HepG2 (cell line): ENCODE measurements around the gene ARHGAP45. TPM values are rescaled to one million over a fixed set of nuclear protein-coding genes. Genes with fewer than 3 reads are reported as not detected.

Experiments
- ATAC-seq: fragments of 200-7000 bp; cut with Tn5 transposase; 3 replicates; pipeline ENCODE4 v1.9.1; 2020; ENCODE audit warnings: mild to moderate bottlenecking, moderate library complexity
- BruUV-seq: library from RNA; stranded (reverse); fragments of 400-500 nt; replicated peaks from 2 replicates; lab custom pipeline; 2021; lab: Mats Ljungman, UMichigan
- CTCF ChIA-PET: fragments of 300-600 bp; formaldehyde crosslinking; extraction: SDS; loops from one replicate; lab custom pipeline; 2021; ENCODE audit warnings: low total read pairs, inconsistent platforms, low intra/inter-chr PET ratio; lab: Yijun Ruan, JAX
- POLR2A ChIA-PET: fragments of 350-600 bp; sonication (Branson Sonifier 250); formaldehyde crosslinking; loops from one replicate; lab custom pipeline; 2020; ENCODE audit warnings: antibody characterized with exemption, inconsistent platforms; lab: Yijun Ruan, JAX
- DNase-seq: peaks from one replicate; pipeline ENCODE4 v3.0.0-alpha.2; 2015; ENCODE audit warnings: low spot score
- FAIRE-seq: peaks from 3 replicates; lab custom pipeline; 2011; peaks lifted over from hg19 to GRCh38; lab: Jason Lieb, UNC
- H2AFZ ChIP-seq: one replicate; pipeline ENCODE4 v1.6.1; 2011; ENCODE audit warnings: low read length, inconsistent platforms
- H3K27ac ChIP-seq: fragments of 300-600 bp; 3 replicates; pipeline ENCODE4 v1.8.0; 2011; ENCODE audit warnings: mixed run types, mild to moderate bottlenecking, mixed read lengths, low read length, inconsistent platforms; ENCODE audit not compliant: insufficient read depth; ENCODE audit errors: extremely low read length
- H3K27me3 ChIP-seq, 2 experiments: fragments of 200-600 bp in 1 of 2; 2 replicates in 1 of 2; 3 replicates in 1 of 2; pipeline versions ENCODE4 v1.6.0 to v1.8.0; 2011; ENCODE audit warnings: low read length in 2 of 2, mild to moderate bottlenecking in 2 of 2, moderate library complexity in 2 of 2, inconsistent platforms in 1 of 2; ENCODE audit not compliant: insufficient read depth in 2 of 2, control insufficient read depth in 1 of 2
- H3K36me3 ChIP-seq, 2 experiments: fragments of 200-600 bp in 1 of 2; replicated peaks in 1 of 2; 2 replicates in 1 of 2; 3 replicates in 1 of 2; pipeline versions ENCODE4 v1.5.1 to v1.8.0; 2011; ENCODE audit warnings: low read length in 2 of 2, inconsistent platforms in 1 of 2; ENCODE audit not compliant: insufficient read depth in 2 of 2, control insufficient read depth in 1 of 2
- H3K4me1 ChIP-seq: 2 replicates; pipeline ENCODE4 v1.5.1; 2012; ENCODE audit warnings: low read length, inconsistent platforms; ENCODE audit not compliant: insufficient read depth
- H3K4me2 ChIP-seq: 2 replicates; pipeline ENCODE4 v1.6.0; 2011; ENCODE audit warnings: low read depth, low read length, inconsistent platforms
- H3K4me3 ChIP-seq, 3 experiments: fragments of 200-600 bp in 1 of 3; sonication (generic), shearing (Covaris generic) in 1 of 3; replicated peaks in 1 of 3; 2 replicates each; pipeline ENCODE4 v1.5.1; 2011 to 2016; ENCODE audit warnings: low read length in 3 of 3, inconsistent platforms in 2 of 3, low read depth in 2 of 3, mild to moderate bottlenecking in 2 of 3, control low read depth in 1 of 3, mixed read lengths in 1 of 3; ENCODE audit not compliant: insufficient read depth in 1 of 3
- H3K79me2 ChIP-seq: one replicate; pipeline ENCODE4 v1.6.1; 2011; ENCODE audit warnings: low read length, inconsistent platforms; ENCODE audit not compliant: insufficient read depth
- H3K9ac ChIP-seq: 2 replicates; pipeline ENCODE4 v1.6.0; 2011; ENCODE audit warnings: mild to moderate bottlenecking, low read depth, low read length, inconsistent platforms; ENCODE audit not compliant: insufficient read depth
- H3K9me3 ChIP-seq: 2 replicates; pipeline ENCODE4 v1.5.1; 2012; ENCODE audit warnings: mild to moderate bottlenecking, low read length
- H4K20me1 ChIP-seq: 2 replicates; pipeline ENCODE4 v1.6.0; 2011; ENCODE audit warnings: inconsistent platforms, mild to moderate bottlenecking, low read length, moderate library complexity; ENCODE audit not compliant: insufficient read depth
- ARHGAP35 ChIP-seq: sonication (generic); formaldehyde crosslinking; IDR thresholded peaks from 2 replicates; pipeline ENCODE4 v1.9.0; 2022; ENCODE audit warnings: mild to moderate bottlenecking, inconsistent platforms, moderate library complexity, missing genetic modification reagents, borderline replicate concordance
- MEIS1 ChIP-seq: sonication (generic); formaldehyde crosslinking; IDR thresholded peaks from 2 replicates; pipeline ENCODE4 v1.9.0; 2021; ENCODE audit warnings: mild to moderate bottlenecking, missing genetic modification reagents, moderate library complexity, borderline replicate concordance
- PRDM10 ChIP-seq: sonication (generic); formaldehyde crosslinking; IDR thresholded peaks from 2 replicates; pipeline ENCODE4 v1.4.0; 2020; ENCODE audit warnings: low read depth, missing genetic modification reagents
- SPEN ChIP-seq: sonication (generic); formaldehyde crosslinking; IDR thresholded peaks from 2 replicates; pipeline ENCODE4 v1.5.1; 2020; ENCODE audit warnings: low read depth, mild to moderate bottlenecking, missing genetic modification reagents
- ZBED4 ChIP-seq: sonication (generic); formaldehyde crosslinking; IDR thresholded peaks from 2 replicates; pipeline ENCODE4 v1.4.0; 2020; ENCODE audit warnings: missing genetic modification reagents, borderline replicate concordance
- ZBTB49 ChIP-seq: sonication (generic); formaldehyde crosslinking; IDR thresholded peaks from 2 replicates; pipeline ENCODE4 v1.4.0; 2020; ENCODE audit warnings: missing genetic modification reagents, borderline replicate concordance
- ZFP36L2 ChIP-seq: sonication (generic); formaldehyde crosslinking; IDR thresholded peaks from 2 replicates; pipeline ENCODE4 v1.4.0; 2020; ENCODE audit warnings: missing genetic modification reagents
- WGBS: methylation state at CpG from one replicate; pipeline ENCODE4 v1.1.6; 2017; ENCODE audit warnings: low lambda C conversion rate; 5-methylcytosine and 5-hydroxymethylcytosine counted together
- in situ Hi-C: cut with HindIII; loops from 2 replicates; pipeline ENCODE4 v1.10.0; 2017; ENCODE audit warnings: low pct_unique_long_range_greater_than_20kb; ENCODE audit not compliant: extremely low pct_ligation_motif_present
- intact Hi-C: fragments of 100-400 bp; cut with micrococcal nuclease; formaldehyde crosslinking; loops from one replicate; pipeline ENCODE4 v1.10.0; 2022; ENCODE audit not compliant: unreplicated experiment
- polyA plus RNA-seq, 8 experiments: library from polyadenylated mRNA; depleted of rRNA in 3 of 8; stranded (reverse) in 7 of 8; unstranded in 1 of 8; fragments of >200 nt; fragmentation: Illumina TruSeq in 4 of 8; extraction: Trizol in 4 of 8; gene quantifications; 2 replicates each; pipeline versions ENCODE4 v1.2.1 to v1.2.3, GENCODE V29; 2011 to 2016; ENCODE audit warnings: low read depth in 4 of 8, missing spikeins in 1 of 8, mixed read lengths in 1 of 8; ENCODE audit not compliant: insufficient read depth in 1 of 8
- total RNA-seq, 5 experiments: library from RNA; depleted of rRNA; stranded (reverse); fragments of >200 nt; fragmentation: Illumina TruSeq; extraction: Trizol; gene quantifications; 2 replicates each; pipeline ENCODE4 v1.2.3, GENCODE V29; 2016; ENCODE audit warnings: low read depth in 1 of 5
- TF ChIP-seq, protein P1 (sequence below): sonication (generic); formaldehyde crosslinking; IDR thresholded peaks from 2 replicates; pipeline ENCODE4 v1.5.0; 2020; ENCODE audit warnings: missing genetic modification reagents, mild to moderate bottlenecking, borderline replicate concordance
- TF ChIP-seq, protein P2 (sequence below): sonication (generic); formaldehyde crosslinking; IDR thresholded peaks from 2 replicates; pipeline ENCODE4 v1.5.0; 2020; ENCODE audit warnings: mild to moderate bottlenecking, missing genetic modification reagents, borderline replicate concordance

ARHGAP45 gene
- total and polyA plus RNA-seq, 2 of the 13 experiments (the other 11 are each of a cell fraction or from before 2014, with no cell fraction given): 0.84 to 32.0 TPM

DNA sequence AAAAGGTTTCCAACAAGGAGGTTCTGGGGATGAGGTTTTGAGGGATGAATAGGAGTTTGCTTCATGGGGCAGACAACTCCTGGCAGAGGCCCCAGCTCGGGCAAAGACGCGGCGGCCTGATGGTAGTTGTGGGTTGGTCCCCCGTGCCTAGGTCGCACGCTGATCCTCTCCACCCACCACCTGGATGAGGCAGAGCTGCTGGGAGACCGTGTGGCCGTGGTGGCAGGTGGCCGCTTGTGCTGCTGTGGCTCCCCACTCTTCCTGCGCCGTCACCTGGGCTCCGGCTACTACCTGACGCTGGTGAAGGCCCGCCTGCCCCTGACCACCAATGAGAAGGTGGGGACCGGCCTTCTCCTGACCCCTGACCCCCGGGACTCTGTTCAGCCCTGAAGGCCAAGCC lies 15.2 kb upstream of the ARHGAP45 start:
- ATAC-seq (peak; percentile 51), DNase-seq (no peak), FAIRE-seq (no peak)
- in situ Hi-C loops: no loop called here
- CTCF ChIA-PET: no interaction called here
- POLR2A ChIA-PET: interaction anchor here (0.6 to 1.9 kb wide), 12 partner anchors 9 to 133 kb away, joined by 3 to 9 read pairs (median 4); partner anchors contain the start of genes ABCA7 and ARHGAP45
- Histone ChIP-seq H3K36me3 (peaks cover 7 to 27% of the 10 kb centered on the region in 2 experiments; a peak in 4 of 5 replicates), H3K4me2 (peak overlapping the region; percentile 85), H3K4me1 (peaks cover 26% of the 10 kb centered on the region), H3K9ac (peak overlapping the region; percentile 69), H3K79me2 (no peaks in the 10 kb centered on the region), H4K20me1 (no peaks in the 10 kb centered on the region), H3K27ac (peak overlapping the region; percentile 75), H3K9me3 (no peaks in the 10 kb centered on the region), H2AFZ (no peak overlapping the region), H3K4me3 (peak overlapping the region; percentile 62 to 75 (median 64); a peak in 5 of 6 replicates), H3K27me3 (no peaks in the 10 kb centered on the region)
- WGBS: 13% methylated on average over 3 of the region's 17 CpGs
- BruUV-seq: no TSS peak
- intact Hi-C loops: loop anchor here (10.0 kb wide), 1 partner anchor 53 kb away; the partner anchor contains the start of gene GPX4
- TF ChIP-seq ZBTB49 (CRISPR knock-in tag): no peak
- 0 out of 2 replicates have a peak, but pooled peaks have one; percentile 12 for TF ChIP-seq MEIS1 (CRISPR knock-in tag)
- TF ChIP-seq SPEN: peak; percentile 52; the same call in 1 of the 2 replicates
- 0 out of 2 replicates have a peak, but pooled peaks have one; percentile 40 for TF ChIP-seq ARHGAP35
- TF ChIP-seq PRDM10 (CRISPR knock-in tag): 0 out of 2 replicates have a peak, but pooled peaks have one; percentile 2
- no peak for TF ChIP-seq ZFP36L2 (CRISPR knock-in tag)
- 0 out of 2 replicates have a peak, but pooled peaks have one; percentile 2 for TF ChIP-seq ZBED4 (CRISPR knock-in tag)
- TF ChIP-seq, protein P1, sequence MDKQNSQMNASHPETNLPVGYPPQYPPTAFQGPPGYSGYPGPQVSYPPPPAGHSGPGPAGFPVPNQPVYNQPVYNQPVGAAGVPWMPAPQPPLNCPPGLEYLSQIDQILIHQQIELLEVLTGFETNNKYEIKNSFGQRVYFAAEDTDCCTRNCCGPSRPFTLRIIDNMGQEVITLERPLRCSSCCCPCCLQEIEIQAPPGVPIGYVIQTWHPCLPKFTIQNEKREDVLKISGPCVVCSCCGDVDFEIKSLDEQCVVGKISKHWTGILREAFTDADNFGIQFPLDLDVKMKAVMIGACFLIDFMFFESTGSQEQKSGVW: no peak
- TF ChIP-seq, protein P2, sequence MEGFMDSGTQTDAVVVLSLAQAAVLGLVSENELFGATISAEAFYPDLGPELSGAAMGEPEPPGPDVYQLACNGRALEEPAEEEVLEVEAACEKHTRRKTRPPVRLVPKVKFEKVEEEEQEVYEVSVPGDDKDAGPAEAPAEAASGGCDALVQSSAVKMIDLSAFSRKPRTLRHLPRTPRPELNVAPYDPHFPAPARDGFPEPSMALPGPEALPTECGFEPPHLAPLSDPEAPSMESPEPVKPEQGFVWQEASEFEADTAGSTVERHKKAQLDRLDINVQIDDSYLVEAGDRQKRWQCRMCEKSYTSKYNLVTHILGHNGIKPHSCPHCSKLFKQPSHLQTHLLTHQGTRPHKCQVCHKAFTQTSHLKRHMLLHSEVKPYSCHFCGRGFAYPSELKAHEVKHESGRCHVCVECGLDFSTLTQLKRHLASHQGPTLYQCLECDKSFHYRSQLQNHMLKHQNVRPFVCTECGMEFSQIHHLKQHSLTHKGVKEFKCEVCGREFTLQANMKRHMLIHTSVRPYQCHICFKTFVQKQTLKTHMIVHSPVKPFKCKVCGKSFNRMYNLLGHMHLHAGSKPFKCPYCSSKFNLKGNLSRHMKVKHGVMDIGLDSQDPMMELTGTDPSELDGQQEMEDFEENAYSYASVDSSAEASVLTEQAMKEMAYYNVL (CRISPR knock-in tag): no peak
